ENCODE data around the gene POLDIP3. TPM values are rescaled to one million over a fixed set of nuclear protein-coding genes. Genes with fewer than 3 reads are reported as not detected.

POLDIP3 gene
- total RNA-seq = 32.4 TPM in 2 replicates

GRCh38 chr22:42614312-42615091 lies at the start of gene POLDIP3:
Gene POLDIP3, minus strand, starts transcription at chr22:42614883. Its CDS starts 26 bp downstream, at chr22:42614857.

GRCh38 chr22:42649246-42650099 lies 34.8 kb upstream of the POLDIP3 start, which contains the start of gene CYB5R3:
Gene CYB5R3, minus strand, starts transcription at chr22:42649392. Its CDS starts 77 bp downstream, at chr22:42649315.

GRCh38 chr22:42553475-42554361 lies 61.0 kb downstream of the POLDIP3 start, which contains the start of gene SERHL2:
Gene SERHL2, plus strand, starts transcription at chr22:42553956. Its CDS starts 65 bp downstream, at chr22:42554021.

Other genes with a start within 250 kb of the POLDIP3 start
- gene NFAM1, start 182.5 kb downstream of the POLDIP3 start, total RNA-seq = under 0.01 and 0.29 TPM in 2 replicates
- gene RRP7A, start 95.1 kb downstream of the POLDIP3 start, total RNA-seq = 26.9 and 35.9 TPM in 2 replicates
- 8.8 and 10.3 TPM in 2 replicates for gene SERHL2, start 60.9 kb downstream of the POLDIP3 start, total RNA-seq
- gene ATP5MGL, start 25.7 kb upstream of the POLDIP3 start, total RNA-seq = 0.83 and 1.6 TPM in 2 replicates
- 80.9 and 122 TPM in 2 replicates for gene CYB5R3, start 34.5 kb upstream of the POLDIP3 start, total RNA-seq
- 35.8 and 43.2 TPM in 2 replicates for gene A4GALT, start 106.0 kb upstream of the POLDIP3 start, total RNA-seq
- 79.4 and 90.0 TPM in 2 replicates for gene ARFGAP3, start 242.4 kb upstream of the POLDIP3 start, total RNA-seq